Spinal cord (tissue), 10 donors: Measurements from ENCODE around the gene ALAS1. TPM values are rescaled to one million over a fixed set of nuclear protein-coding genes. Genes with fewer than 3 reads are reported as not detected.
A peak's percentile ranks its signal among the peaks of the same experiment; 100 is the strongest.

ENCODE experiments used
- DNase-seq, 6 donors: peaks; one replicate each; pipeline versions ENCODE4 v3.0.0 to v3.0.0-alpha.2; 2013 to 2015; ENCODE audit warnings: low spot score in 6 of 6, low read depth in 4 of 6
- H3K27ac ChIP-seq: one replicate; pipeline ENCODE4 v1.5.1; 2013; ENCODE audit warnings: low read depth, low read length, control low read depth
- H3K27me3 ChIP-seq: one replicate; pipeline ENCODE4 v1.6.1; 2013; ENCODE audit warnings: low read length; ENCODE audit not compliant: control insufficient read depth, insufficient read depth
- H3K36me3 ChIP-seq: one replicate; pipeline ENCODE4 v1.6.1; 2013; ENCODE audit warnings: low read length; ENCODE audit not compliant: control insufficient read depth, insufficient read depth
- H3K4me1 ChIP-seq: one replicate; pipeline ENCODE4 v1.6.1; 2013; ENCODE audit warnings: low read length; ENCODE audit not compliant: control insufficient read depth, insufficient read depth
- H3K4me3 ChIP-seq: one replicate; pipeline ENCODE4 v1.5.1; 2013; ENCODE audit warnings: low read depth, low read length, control low read depth
- H3K9me3 ChIP-seq: one replicate; pipeline ENCODE4 v1.6.1; 2013; ENCODE audit warnings: low read length; ENCODE audit not compliant: control insufficient read depth, insufficient read depth
- WGBS: methylation state at CpG from one replicate; pipeline ENCODE4 v1.1.5; 2013; ENCODE audit warnings: missing lambda C conversion rate; ENCODE audit not compliant: insufficient coverage; 5-methylcytosine and 5-hydroxymethylcytosine counted together
- polyA plus RNA-seq, 2 donors: library from polyadenylated mRNA; unstranded; fragments of 120-200 nt; gene quantifications; one replicate each; pipeline ENCODE4 v1.2.1, GENCODE V29; 2013; ENCODE audit not compliant: insufficient read length in 2 of 2
- total RNA-seq, 2 donors: library from RNA; depleted of rRNA in 1 of 2; stranded (reverse); fragments of 120-200 nt in 1 of 2; fragments of >200 nt in 1 of 2; gene quantifications; one replicate each; pipeline versions ENCODE4 v1.2.3 to v1.2.4, GENCODE V29; 2013 to 2014
- donor health status: healthy.

ALAS1 gene
- total and polyA plus RNA-seq, 4 donors, result 39.6 to 57.5 (median 52.7) TPM

DNA sequence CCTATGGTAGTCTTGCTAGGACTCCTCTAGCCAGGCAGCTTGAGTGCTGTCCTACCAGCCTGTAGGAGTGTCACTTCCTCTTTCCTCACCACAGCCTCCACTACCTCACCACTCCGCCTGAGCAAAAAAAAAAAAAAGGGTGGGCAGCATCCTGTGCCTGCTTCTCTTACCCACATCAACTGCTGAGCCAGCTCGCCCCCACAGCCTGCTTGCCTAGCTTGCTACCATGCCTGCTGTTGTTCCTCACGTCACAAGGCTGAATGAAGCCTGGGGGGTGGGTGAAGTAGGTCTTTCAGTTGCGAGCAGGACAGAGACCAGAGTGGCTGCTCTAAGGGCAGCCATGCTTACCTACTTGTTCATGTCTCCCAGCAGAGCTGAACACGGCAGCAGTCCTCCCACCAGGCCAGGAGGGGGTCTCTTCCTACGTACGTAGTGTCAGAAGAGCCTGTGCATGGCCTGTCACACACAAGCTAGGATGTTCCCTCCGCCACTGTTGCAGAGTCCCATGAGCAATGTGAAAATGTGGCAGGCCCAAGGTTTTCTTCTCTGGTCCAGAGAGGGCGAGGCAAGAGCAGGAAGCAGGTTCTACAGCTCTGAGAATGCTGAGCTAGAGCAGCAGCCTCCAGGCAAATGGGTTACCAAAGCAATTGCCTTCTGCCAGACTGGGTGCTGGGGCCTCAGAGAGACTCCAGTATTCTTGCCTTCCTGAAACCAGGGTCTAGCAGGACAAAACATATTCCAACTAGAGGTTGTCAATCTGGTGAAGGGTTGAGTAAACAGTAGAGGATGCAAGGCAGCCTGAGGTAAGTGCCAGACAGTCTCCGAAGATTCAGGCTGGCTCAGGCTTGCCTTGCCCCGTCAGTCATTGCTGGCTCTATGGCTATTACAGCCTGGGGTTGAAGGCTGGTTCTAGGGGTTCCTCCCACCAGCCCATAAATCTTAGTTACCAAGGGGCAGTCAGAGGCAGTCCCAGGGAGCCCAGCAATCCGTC is 55.6 kb downstream of the ALAS1 start:
- peak in 1 of 6 donors; percentile 22 for DNase-seq
- Histone ChIP-seq H3K9me3 (no peaks in the 10 kb centered on the region), H3K4me3 (no peak overlapping the region), H3K27ac (peak overlapping the region; percentile 27), H3K4me1 (peaks cover 5% of the 10 kb centered on the region), H3K36me3 (peaks cover 89% of the 10 kb centered on the region), H3K27me3 (no peaks in the 10 kb centered on the region)
- WGBS, result 87% methylated on average over 6 of the region's 12 CpGs

DNA sequence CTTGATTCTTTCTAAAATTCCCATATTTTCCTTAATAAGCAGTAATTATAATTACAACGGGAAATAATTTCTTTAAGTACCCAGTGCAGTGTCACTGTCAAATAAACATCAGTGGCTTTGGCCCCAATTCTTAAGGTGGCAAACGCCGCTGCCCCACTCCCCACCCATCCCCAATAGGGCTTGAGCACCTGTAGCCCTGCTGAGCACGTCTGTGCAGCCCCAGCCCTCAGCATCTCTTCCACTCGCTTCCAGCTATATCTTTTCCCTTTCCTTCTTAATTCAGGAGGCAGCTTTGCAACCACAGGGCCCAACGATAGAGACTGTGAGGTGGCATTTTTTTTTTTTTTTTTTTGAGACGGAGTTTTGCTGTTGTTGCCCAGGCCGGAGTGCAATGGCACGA is 56.6 kb downstream of the ALAS1 start:
- no peak overlapping the region for H3K27ac ChIP-seq
- WGBS, result 89% methylated on average over 3 of the region's 9 CpGs
- no peaks in the 10 kb centered on the region for H3K4me1 ChIP-seq
- peaks cover 87% of the 10 kb centered on the region for H3K36me3 ChIP-seq
- H3K9me3 ChIP-seq, result no peaks in the 10 kb centered on the region
- no peaks in the 10 kb centered on the region for H3K27me3 ChIP-seq
- H3K4me3 ChIP-seq, result no peak overlapping the region
- DNase-seq, result no peak

DNA sequence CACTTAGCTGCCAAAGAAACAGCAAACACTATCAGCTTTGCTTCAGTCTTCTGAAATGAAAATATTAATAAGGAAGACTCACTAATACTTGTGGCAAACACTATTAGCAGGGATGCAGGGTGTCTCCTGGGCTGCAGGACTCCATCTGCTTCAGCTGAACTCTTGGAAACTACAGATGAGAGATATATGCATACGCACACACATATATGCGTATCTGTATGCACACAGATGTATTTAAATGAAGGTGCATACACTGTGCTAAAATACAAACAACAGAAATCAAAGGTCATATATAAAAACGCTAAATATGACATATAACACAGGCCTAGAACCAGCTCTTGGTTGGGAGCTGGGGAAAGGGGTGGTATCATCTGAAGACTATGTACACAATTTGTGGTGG is 58.2 kb downstream of the ALAS1 start:
- H3K4me3 ChIP-seq, result no peak overlapping the region
- no peaks in the 10 kb centered on the region for H3K27me3 ChIP-seq
- no CpG with 5 or more reads among the region's 3 CpGs for WGBS
- no peak for DNase-seq
- H3K9me3 ChIP-seq, result no peaks in the 10 kb centered on the region
- H3K36me3 ChIP-seq, result peaks cover 87% of the 10 kb centered on the region
- H3K27ac ChIP-seq, result no peak overlapping the region
- H3K4me1 ChIP-seq, result no peaks in the 10 kb centered on the region

DNA sequence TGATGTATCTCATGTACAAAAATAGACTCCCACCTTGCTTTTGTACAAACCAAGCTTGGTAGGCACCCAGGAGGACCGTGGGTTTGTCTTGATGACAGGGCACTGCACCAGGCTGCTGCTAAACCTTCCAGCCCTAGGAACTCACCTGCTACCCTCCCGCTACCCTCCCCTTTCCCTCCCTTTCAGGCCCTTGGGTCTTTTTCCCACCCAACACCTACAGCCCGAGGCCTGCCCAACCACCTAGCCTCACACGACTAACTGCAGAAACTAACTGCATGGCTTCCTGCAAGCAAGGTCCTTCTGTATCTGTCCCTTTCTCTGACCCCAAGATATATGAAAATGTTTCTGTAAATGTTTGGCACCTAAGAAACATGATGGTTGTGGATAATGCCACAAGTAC is 58.7 kb downstream of the ALAS1 start:
- no peak overlapping the region for H3K4me3 ChIP-seq
- no peaks in the 10 kb centered on the region for H3K9me3 ChIP-seq
- H3K36me3 ChIP-seq, result peaks cover 83% of the 10 kb centered on the region
- no peaks in the 10 kb centered on the region for H3K4me1 ChIP-seq
- DNase-seq, result no peak
- no peaks in the 10 kb centered on the region for H3K27me3 ChIP-seq
- no peak overlapping the region for H3K27ac ChIP-seq
- 94% methylated on average over 2 of the region's 4 CpGs for WGBS

DNA sequence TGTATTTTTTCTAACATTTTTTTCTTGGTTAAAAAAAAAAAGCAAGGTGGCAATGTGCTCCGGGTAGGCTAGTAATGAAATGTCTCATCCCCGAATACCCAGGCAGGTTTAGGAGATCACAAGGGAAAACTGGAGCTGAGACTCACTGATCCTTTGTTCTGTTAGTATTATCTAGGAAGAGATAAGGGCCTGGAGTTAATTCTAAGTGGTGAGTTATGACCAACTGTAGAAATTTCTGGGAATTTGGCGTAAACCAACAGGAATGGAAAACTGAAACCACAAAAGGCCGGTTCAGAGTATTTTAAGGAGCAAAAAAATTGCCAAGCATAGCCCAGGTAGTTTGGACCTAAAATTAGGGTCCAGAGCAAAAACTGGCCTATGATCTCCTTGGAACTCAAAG is 60.0 kb downstream of the ALAS1 start:
- no peaks in the 10 kb centered on the region for H3K4me1 ChIP-seq
- H3K36me3 ChIP-seq, result peaks cover 78% of the 10 kb centered on the region
- H3K27me3 ChIP-seq, result no peaks in the 10 kb centered on the region
- no peak overlapping the region for H3K4me3 ChIP-seq
- H3K9me3 ChIP-seq, result no peaks in the 10 kb centered on the region
- 96% methylated on average over 4 of the region's 4 CpGs for WGBS
- DNase-seq, result no peak
- no peak overlapping the region for H3K27ac ChIP-seq

DNA sequence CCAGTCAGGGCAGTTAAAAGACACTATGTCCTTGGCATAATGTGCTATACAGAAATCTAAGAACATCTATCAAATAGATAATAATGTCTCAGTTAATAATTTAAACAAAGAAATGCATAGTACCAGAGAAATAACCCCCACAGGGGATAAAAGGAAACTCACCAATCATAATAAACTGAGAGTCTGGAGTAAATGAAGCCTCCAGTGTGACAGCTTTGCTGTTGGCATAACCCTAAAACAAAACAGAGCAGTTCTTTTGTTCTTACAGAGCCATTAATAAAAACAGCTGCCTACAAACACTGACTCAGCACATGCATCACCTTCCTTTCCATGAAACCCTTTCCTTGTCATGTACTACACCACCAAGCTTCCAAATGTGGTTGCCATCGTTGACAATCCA is 61.1 kb downstream of the ALAS1 start:
- Histone ChIP-seq H3K27ac (no peak overlapping the region), H3K27me3 (no peaks in the 10 kb centered on the region), H3K4me1 (no peaks in the 10 kb centered on the region), H3K9me3 (no peaks in the 10 kb centered on the region), H3K36me3 (peaks cover 75% of the 10 kb centered on the region), H3K4me3 (no peak overlapping the region)
- WGBS, result no CpG with 5 or more reads among the region's 1 CpG
- DNase-seq, result no peak

DNA sequence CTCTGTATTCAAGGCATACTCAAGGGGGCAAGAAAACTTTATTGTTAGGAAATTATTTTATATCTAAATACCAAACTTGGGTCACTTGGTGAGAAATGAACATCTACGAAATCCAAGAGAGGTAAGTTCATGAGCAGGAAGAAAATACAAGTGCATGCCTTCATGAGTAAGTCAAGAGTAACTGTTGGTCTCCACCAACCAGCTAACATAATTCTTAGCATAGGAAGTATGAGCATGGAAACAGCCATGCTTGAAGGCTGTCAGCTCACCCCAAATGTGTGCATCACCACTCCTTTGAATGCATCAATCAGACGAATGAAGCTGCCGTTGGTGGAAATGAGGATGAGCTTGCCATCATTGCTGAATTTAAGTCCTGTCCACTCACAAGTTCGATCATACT is 61.5 kb downstream of the ALAS1 start:
- H3K36me3 ChIP-seq, result peaks cover 74% of the 10 kb centered on the region
- WGBS, result 82% methylated on average over 2 of the region's 4 CpGs

DNA sequence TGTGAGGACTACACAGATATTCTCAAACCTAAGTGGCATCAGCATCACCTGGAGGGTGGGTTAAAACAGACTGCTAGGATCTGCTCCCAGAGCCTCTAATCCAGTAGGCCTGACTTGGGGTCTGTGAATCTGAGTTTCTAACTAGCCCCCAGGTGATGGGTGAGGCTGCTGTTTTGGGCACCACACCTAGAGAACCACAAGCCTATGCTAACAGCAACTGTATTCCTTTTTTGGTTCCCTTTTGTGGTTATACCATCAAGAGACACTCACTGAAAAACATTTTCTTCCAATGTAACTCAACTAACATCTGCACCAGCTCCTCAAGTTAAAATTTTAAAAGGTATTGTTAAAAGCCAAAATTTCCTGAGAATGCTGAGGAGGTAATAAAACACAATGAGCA is 64.5 kb downstream of the ALAS1 start:
- DNase-seq, result no peak
- Histone ChIP-seq H3K27me3 (no peaks in the 10 kb centered on the region), H3K36me3 (peaks cover 73% of the 10 kb centered on the region), H3K27ac (no peak overlapping the region), H3K4me1 (no peaks in the 10 kb centered on the region), H3K4me3 (no peak overlapping the region), H3K9me3 (no peaks in the 10 kb centered on the region)

More for the DNA sequence above, 61.5 kb downstream of the ALAS1 start:
- Histone ChIP-seq H3K27me3 (no peaks in the 10 kb centered on the region), H3K27ac (no peak overlapping the region), H3K4me1 (no peaks in the 10 kb centered on the region), H3K9me3 (no peaks in the 10 kb centered on the region), H3K4me3 (no peak overlapping the region)
- DNase-seq, result no peak
